HUES48 (cell line): Measurements from ENCODE around the gene PRF1.

Experiments used
- H3K27ac ChIP-seq: one replicate; pipeline ENCODE4 v1.7.0; 2013; ENCODE audit warnings: low read depth, low read length, inconsistent platforms
- H3K27me3 ChIP-seq: 2 replicates; pipeline ENCODE4 v1.6.1; 2013; ENCODE audit warnings: mild to moderate bottlenecking, low read length; ENCODE audit not compliant: control insufficient read depth, insufficient read depth
- H3K36me3 ChIP-seq: 2 replicates; pipeline ENCODE4 v1.6.1; 2013; ENCODE audit warnings: low read length; ENCODE audit not compliant: control insufficient read depth, insufficient read depth
- H3K4me1 ChIP-seq: 2 replicates; pipeline ENCODE4 v1.6.1; 2013; ENCODE audit warnings: mild to moderate bottlenecking, low read length; ENCODE audit not compliant: control insufficient read depth, insufficient read depth
- H3K4me3 ChIP-seq: 2 replicates; pipeline ENCODE4 v1.5.1; 2013; ENCODE audit warnings: mild to moderate bottlenecking, low read depth, low read length
- H3K9ac ChIP-seq: 2 replicates; pipeline ENCODE4 v1.6.1; 2013; ENCODE audit warnings: mild to moderate bottlenecking, low read depth, low read length, moderate library complexity
- H3K9me3 ChIP-seq: 2 replicates; pipeline ENCODE4 v1.6.1; 2013; ENCODE audit warnings: low read length; ENCODE audit not compliant: control insufficient read depth, insufficient read depth

Gene PRF1

DNA sequence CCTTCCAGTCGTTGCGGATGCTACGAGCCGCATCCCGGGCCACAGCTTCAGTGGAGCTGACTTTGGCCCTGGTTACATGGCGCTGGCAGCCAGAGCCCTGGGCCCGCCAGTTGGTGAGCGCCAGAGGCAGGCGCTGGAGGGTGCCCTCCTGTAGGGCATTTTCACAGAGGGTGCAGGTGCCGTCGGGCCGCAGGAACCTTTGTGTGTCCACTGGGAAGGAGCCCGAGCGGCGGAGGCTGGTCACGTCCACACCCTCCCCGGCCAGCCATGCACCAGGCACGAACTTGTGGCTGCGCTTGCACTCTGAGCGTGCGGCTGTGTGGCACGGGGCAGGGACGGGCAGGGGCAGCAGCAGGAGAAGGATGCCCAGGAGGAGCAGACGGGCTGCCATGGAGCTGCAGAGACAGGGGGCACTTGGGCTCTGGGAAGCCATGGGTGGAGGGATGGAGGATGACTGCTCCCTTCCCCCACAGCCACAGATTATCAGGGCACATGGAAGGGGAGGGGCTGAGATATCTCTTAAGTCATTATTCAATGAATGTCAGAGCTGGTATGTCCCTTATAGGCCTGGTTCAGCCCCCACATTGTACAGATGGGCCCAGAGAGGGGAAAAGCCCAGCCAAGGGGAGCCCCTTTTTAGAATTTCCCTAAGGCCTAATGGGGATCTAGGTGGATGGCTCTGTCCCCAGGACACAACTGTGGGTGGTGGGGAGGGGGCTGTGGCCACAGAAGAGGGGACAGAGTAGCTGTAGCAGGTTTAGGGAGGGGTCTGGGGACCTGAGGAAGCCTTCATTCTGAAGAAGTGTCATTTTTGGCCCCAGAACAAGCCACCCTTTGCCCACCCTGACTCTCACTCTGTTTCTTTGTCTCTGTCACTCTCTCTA, 1.8 kb downstream of the PRF1 start:
- H3K36me3 ChIP-seq: no peaks in the 10 kb centered on the region
- no peaks in the 10 kb centered on the region for H3K27me3 ChIP-seq
- no peak overlapping the region for H3K9ac ChIP-seq
- H3K27ac ChIP-seq: no peak overlapping the region
- no peaks in the 10 kb centered on the region for H3K4me1 ChIP-seq
- H3K9me3 ChIP-seq: no peaks in the 10 kb centered on the region
- H3K4me3 ChIP-seq: no peak overlapping the region

- Histone ChIP-seq H3K27me3 (no peaks in the 10 kb centered on the region), H3K36me3 (no peaks in the 10 kb centered on the region), H3K27ac (no peak overlapping the region), H3K4me3 (no peak overlapping the region), H3K9ac (no peak overlapping the region), H3K9me3 (no peaks in the 10 kb centered on the region), H3K4me1 (no peaks in the 10 kb centered on the region)
Measured at GRCh38 chr10:70599791-70600190, 2.8 kb downstream of the PRF1 start.

- Histone ChIP-seq H3K4me1 (no peaks in the 10 kb centered on the region), H3K36me3 (no peaks in the 10 kb centered on the region), H3K4me3 (no peak overlapping the region), H3K27me3 (no peaks in the 10 kb centered on the region), H3K27ac (no peak overlapping the region), H3K9ac (no peak overlapping the region), H3K9me3 (no peaks in the 10 kb centered on the region)
Measured at GRCh38 chr10:70599319-70599718, 3.2 kb downstream of the PRF1 start.

DNA sequence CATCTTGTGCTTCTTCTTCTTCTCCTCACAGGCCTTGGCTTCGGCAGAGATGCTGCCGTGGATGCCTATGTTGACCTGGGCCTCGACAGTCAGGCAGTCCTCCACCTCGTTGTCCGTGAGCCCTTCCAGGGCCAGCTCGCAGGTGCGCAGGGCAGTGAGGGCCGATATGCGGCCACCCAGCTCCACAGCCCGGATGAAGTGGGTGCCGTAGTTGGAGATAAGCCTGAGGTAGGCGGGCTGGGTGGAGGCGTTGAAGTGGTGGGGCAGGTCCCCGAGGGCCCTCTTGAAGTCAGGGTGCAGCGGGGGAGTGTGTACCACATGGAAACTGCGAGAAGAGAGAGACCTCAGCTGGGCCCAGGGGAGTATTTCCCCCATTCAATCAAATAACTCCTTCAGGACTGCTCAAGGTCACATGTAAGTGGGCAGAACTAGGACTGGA, 3.7 kb downstream of the PRF1 start:
- Histone ChIP-seq H3K9ac (no peak overlapping the region), H3K9me3 (no peaks in the 10 kb centered on the region), H3K4me1 (no peaks in the 10 kb centered on the region), H3K4me3 (no peak overlapping the region), H3K36me3 (no peaks in the 10 kb centered on the region), H3K27me3 (no peaks in the 10 kb centered on the region), H3K27ac (no peak overlapping the region)

- no peak overlapping the region for H3K27ac ChIP-seq
- no peak overlapping the region for H3K9ac ChIP-seq
- no peaks in the 10 kb centered on the region for H3K4me1 ChIP-seq
- H3K9me3 ChIP-seq: no peaks in the 10 kb centered on the region
- H3K36me3 ChIP-seq: no peaks in the 10 kb centered on the region
- no peaks in the 10 kb centered on the region for H3K27me3 ChIP-seq
- H3K4me3 ChIP-seq: no peak overlapping the region
Measured at GRCh38 chr10:70597856-70598815, 4.4 kb downstream of the PRF1 start.

DNA sequence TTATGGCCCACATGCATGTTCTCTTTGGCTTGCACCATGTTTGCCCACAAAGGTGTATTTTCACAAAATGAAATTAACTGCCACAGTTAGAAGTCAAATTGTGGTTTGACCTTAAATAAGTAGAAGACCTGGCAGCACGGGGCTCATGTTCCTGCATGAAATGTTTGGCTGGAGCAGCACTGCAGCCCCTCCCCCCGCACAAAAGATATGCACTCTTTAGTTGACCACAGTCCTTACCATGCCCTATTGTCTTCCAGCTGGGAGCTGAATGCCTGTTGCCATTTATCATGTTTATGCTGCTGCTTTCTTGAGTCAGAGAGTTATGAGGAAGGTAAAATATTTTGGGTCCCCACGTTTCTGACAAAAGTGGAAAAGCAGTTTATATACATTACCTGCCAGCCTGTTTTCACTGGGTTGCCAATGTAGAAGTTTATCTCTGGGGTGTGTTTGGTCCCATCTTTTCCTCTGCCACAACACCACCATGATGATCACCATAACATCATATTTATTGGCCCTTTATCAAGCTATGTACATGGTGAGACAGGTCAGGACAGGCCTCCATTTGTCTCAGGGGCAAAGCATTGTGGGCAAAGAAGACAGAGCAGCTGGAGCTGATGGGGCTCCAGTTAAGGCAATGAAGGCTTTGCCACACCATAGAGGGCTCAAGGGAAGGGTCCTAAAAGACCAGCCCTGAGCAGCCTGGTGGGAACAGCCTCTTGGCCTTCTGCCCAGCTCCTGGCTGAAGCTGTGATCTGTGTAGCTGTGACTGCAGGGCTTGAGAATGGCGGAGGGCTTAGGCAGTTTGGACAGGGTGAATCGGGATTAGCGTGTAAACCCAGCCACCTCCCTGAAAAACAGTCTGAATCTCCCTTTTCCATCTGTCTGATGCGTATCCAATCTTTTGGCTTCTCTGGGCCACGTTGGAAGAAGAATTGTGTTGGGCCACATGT, 5.4 kb downstream of the PRF1 start:
- H3K9me3 ChIP-seq: no peaks in the 10 kb centered on the region
- no peak overlapping the region for H3K4me3 ChIP-seq
- H3K27ac ChIP-seq: no peak overlapping the region
- no peaks in the 10 kb centered on the region for H3K27me3 ChIP-seq
- H3K36me3 ChIP-seq: no peaks in the 10 kb centered on the region
- no peak overlapping the region for H3K9ac ChIP-seq
- H3K4me1 ChIP-seq: no peaks in the 10 kb centered on the region

DNA sequence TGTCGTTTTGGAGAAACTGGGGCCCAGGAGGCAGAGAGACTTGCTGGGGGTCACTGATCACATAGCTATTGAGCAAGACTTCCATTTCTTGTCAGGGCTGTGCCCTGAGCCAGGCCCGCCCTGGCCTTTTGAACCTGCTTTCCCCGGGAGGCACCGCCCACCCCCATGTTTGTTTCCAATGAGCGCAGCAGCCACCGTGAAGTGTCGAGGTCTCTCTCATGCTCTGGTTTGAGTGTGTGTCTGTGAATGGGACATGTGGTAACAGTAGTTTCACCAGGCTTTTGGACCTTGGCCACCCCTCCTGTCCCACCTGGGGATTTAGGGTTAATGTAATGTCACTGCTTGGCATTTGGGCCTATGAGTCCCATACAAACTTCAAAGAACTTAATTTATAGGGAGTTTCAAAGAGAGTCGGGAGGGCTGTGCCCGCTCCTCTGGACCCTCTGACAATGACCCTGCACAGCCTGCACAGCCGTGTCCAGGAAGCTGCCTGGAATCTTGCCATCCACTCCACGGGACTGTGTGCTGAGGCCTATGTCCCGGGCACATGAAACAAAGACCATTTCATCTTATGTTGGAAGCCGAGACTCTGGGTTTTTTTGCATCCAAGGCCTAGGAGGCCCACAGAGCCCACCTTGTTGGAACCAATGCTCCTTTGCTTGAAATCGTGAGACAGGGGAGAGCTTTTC, 6.3 kb downstream of the PRF1 start:
- H3K27ac ChIP-seq: no peak overlapping the region
- H3K4me3 ChIP-seq: no peak overlapping the region
- no peak overlapping the region for H3K9ac ChIP-seq
- H3K36me3 ChIP-seq: no peaks in the 10 kb centered on the region
- H3K27me3 ChIP-seq: no peaks in the 10 kb centered on the region
- no peaks in the 10 kb centered on the region for H3K9me3 ChIP-seq
- H3K4me1 ChIP-seq: no peaks in the 10 kb centered on the region

DNA sequence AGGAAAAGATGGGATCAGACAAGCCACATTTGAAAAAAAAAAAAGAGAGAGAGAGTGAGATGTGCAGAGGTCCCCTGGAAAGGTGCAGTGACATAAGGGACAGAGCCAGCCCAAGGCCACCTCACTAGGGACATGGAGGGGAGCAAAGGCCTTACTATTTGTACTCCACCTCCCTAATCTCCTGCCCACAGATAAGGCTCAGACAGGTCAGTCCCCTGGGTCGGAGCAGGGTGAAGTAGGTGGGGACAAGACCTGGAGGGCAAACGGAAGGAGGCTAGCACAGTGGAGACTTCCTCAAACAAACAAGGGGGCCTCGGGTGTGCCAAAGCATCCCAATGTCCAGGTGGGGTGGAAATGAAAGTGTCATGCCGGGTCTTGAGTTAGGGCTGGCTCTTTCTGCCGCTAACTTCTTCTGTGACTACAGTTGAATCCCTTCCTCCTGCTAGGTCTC, 7.0 kb downstream of the PRF1 start:
- no peaks in the 10 kb centered on the region for H3K27me3 ChIP-seq
- no peaks in the 10 kb centered on the region for H3K4me1 ChIP-seq
- no peak overlapping the region for H3K4me3 ChIP-seq
- no peak overlapping the region for H3K9ac ChIP-seq
- no peaks in the 10 kb centered on the region for H3K36me3 ChIP-seq
- no peaks in the 10 kb centered on the region for H3K9me3 ChIP-seq
- H3K27ac ChIP-seq: no peak overlapping the region

GRCh38 chr10:70594161-70594560, 8.4 kb downstream of the PRF1 start:
- no peaks in the 10 kb centered on the region for H3K27me3 ChIP-seq
- H3K4me3 ChIP-seq: no peak overlapping the region
- H3K9me3 ChIP-seq: no peaks in the 10 kb centered on the region
- no peak overlapping the region for H3K9ac ChIP-seq
- no peaks in the 10 kb centered on the region for H3K4me1 ChIP-seq
- no peaks in the 10 kb centered on the region for H3K36me3 ChIP-seq
- no peak overlapping the region for H3K27ac ChIP-seq

DNA sequence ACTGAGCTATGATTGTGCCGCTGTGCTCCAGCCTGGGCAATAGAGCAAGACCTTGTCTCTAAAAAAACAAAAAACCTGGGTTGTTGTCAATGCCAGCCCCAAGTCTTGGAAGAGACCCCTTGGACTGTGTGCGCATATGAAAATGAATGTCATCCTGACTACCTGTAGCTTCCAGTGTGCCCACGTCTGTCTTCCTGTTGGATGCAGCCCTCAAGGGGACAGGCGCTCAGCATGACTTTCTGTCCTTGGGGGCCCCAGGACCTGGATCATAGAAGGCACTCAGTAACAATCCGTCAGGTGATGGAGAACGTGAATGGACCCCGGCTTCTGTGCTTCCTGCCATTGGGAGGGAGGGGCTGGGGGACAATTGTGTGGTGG, 9.0 kb downstream of the PRF1 start:
- Histone ChIP-seq H3K27ac (no peak overlapping the region), H3K27me3 (no peaks in the 10 kb centered on the region), H3K4me1 (no peaks in the 10 kb centered on the region), H3K4me3 (no peak overlapping the region), H3K9me3 (no peaks in the 10 kb centered on the region), H3K36me3 (no peaks in the 10 kb centered on the region), H3K9ac (no peak overlapping the region)
